ENCODE data around the gene DKK3.
A peak's percentile ranks its signal among the peaks of the same experiment; 100 is the strongest.

Gene DKK3

GRCh38 chr11:11980841-11981308, 27.6 kb downstream of the DKK3 start:
- DNase-seq: no peak

- DNase-seq: no peak
Measured at GRCh38 chr11:11980200-11980599, 28.2 kb downstream of the DKK3 start.

- no peak for DNase-seq
Measured at GRCh38 chr11:11979488-11980117, 28.8 kb downstream of the DKK3 start.

- no peak for DNase-seq
Measured at GRCh38 chr11:11978792-11979487, 29.5 kb downstream of the DKK3 start.

GRCh38 chr11:11978098-11978637, 30.3 kb downstream of the DKK3 start:
- no peak for DNase-seq

GRCh38 chr11:11977206-11977938, 31.1 kb downstream of the DKK3 start:
- no peak for DNase-seq

GRCh38 chr11:11976481-11977127, 31.8 kb downstream of the DKK3 start:
- DNase-seq: peak; percentile 29

GRCh38 chr11:11975201-11976092, 33.0 kb downstream of the DKK3 start:
- DNase-seq: peak; percentile 87

- no peak for DNase-seq
Measured at GRCh38 chr11:11973866-11974265, 34.6 kb downstream of the DKK3 start.

- no peak for DNase-seq
Measured at GRCh38 chr11:11973361-11973800, 35.0 kb downstream of the DKK3 start.

- DNase-seq: no peak
Measured at GRCh38 chr11:11972730-11973341, 35.6 kb downstream of the DKK3 start.

GRCh38 chr11:11971906-11972547, 36.4 kb downstream of the DKK3 start:
- DNase-seq: no peak

GRCh38 chr11:11970556-11970955, 37.9 kb downstream of the DKK3 start:
- no peak for DNase-seq

- no peak for DNase-seq
Measured at GRCh38 chr11:11969380-11970215, 38.8 kb downstream of the DKK3 start.

GRCh38 chr11:11968511-11969280, 39.7 kb downstream of the DKK3 start:
- DNase-seq: no peak

- DNase-seq: no peak
Measured at GRCh38 chr11:11967669-11968510, 40.5 kb downstream of the DKK3 start.

- peak; percentile 80 for DNase-seq
Measured at GRCh38 chr11:11966826-11967668, 41.4 kb downstream of the DKK3 start.

Data from hematopoietic multipotent progenitor cell treated with erythropoietin and hydrocortisone succinate and interleukin-3 and kit ligand, for 8 days (in vitro differentiated cells).